Measurements from ENCODE around the gene RNF168. TPM values are rescaled to one million over a fixed set of nuclear protein-coding genes. Genes with fewer than 3 reads are reported as not detected.
"Not testable (repeated sequence)": the region's sequence is repeated elsewhere in the genome, so short reads cannot be mapped to it uniquely, and the experiment has no call there.

RNF168 gene
- polyA plus RNA-seq, 1 donor (not counting 4 experiments of a cell fraction or from before 2014, with no cell fraction given): 7.2 TPM

GRCh38 chr3:196423044-196423781 is 80.4 kb downstream of the RNF168 start:
- no peak overlapping the region for H3K4me3 ChIP-seq (ENCODE audit: control insufficient read depth in 2 of 3, extremely low read depth in 1 of 3, insufficient read depth in 2 of 3, low read depth in 1 of 3, low read length in 3 of 3)
- H3K4me2 ChIP-seq (ENCODE audit: control insufficient read depth, extremely low read depth, insufficient read depth, low read depth, low read length): no peak overlapping the region
- DNase-seq (ENCODE audit: low read depth, low spot score) (no peak), FAIRE-seq (no peak)
- no peaks in the 10 kb centered on the region for H4K20me1 ChIP-seq (ENCODE audit: control insufficient read depth, extremely low read depth, insufficient read depth, low read length)
- peaks cover 4% of the 10 kb centered on the region for H3K9me1 ChIP-seq (ENCODE audit: control insufficient read depth, extremely low read depth, insufficient read depth, low read length)
- H3K9me3 ChIP-seq (ENCODE audit: control insufficient read depth, low read depth, low read length): no peaks in the 10 kb centered on the region
- H3K4me1 ChIP-seq (ENCODE audit: control insufficient read depth, extremely low read depth, insufficient read depth, low read length): no peaks in the 10 kb centered on the region
- H3K79me2 ChIP-seq (ENCODE audit: control insufficient read depth, insufficient read depth, low read length): peaks cover 92% of the 10 kb centered on the region
- dilution Hi-C loops (cut with MboI; ENCODE audit: extremely low pct_ligation_motif_present, low sequenced_read_pairs): no loop called here
- TF ChIP-seq EZH2 (IDR thresholded peaks at IDR 0.05; ENCODE audit: low read length) (no peak), CTCF (optimal IDR thresholded peaks at IDR 0.05 in 1 of 3, IDR thresholded peaks at IDR 0.05 in 1 of 3, conservative IDR thresholded peaks at IDR 0.05 in 1 of 3; ENCODE audit: extremely low read depth in 1 of 3, insufficient read depth in 2 of 3, low read length in 3 of 3) (no peak)
- H3K9ac ChIP-seq (ENCODE audit: control insufficient read depth, extremely low read depth, insufficient read depth, low read length): no peak overlapping the region
- H2AFZ ChIP-seq (ENCODE audit: control insufficient read depth, low read length): no peak overlapping the region
- peaks cover 3% of the 10 kb centered on the region in 2 experiments for H3K36me3 ChIP-seq (ENCODE audit: control insufficient read depth in 2 of 2, extremely low read depth in 1 of 2, insufficient read depth in 2 of 2, low read length in 2 of 2)
- no peaks in the 10 kb centered on the region for H3K27me3 ChIP-seq (ENCODE audit: control insufficient read depth, extremely low read depth, insufficient read depth, low read length)
- no peak overlapping the region for H3K27ac ChIP-seq (ENCODE audit: control insufficient read depth, insufficient read depth, low read length)

GRCh38 chr3:196421668-196422067 is 81.9 kb downstream of the RNF168 start:
- H3K27ac ChIP-seq (ENCODE audit: control insufficient read depth, insufficient read depth, low read length); dilution Hi-C loops (cut with MboI; ENCODE audit: extremely low pct_ligation_motif_present, low sequenced_read_pairs): not testable (repeated sequence)

GRCh38 chr3:196419386-196419785 is 84.2 kb downstream of the RNF168 start:
- Histone ChIP-seq H3K4me2 (ENCODE audit: control insufficient read depth, extremely low read depth, insufficient read depth, low read depth, low read length) (no peak overlapping the region), H3K4me1 (ENCODE audit: control insufficient read depth, extremely low read depth, insufficient read depth, low read length) (no peaks in the 10 kb centered on the region), H3K9me1 (ENCODE audit: control insufficient read depth, extremely low read depth, insufficient read depth, low read length) (peaks cover 4% of the 10 kb centered on the region), H3K36me3 (ENCODE audit: control insufficient read depth in 2 of 2, extremely low read depth in 1 of 2, insufficient read depth in 2 of 2, low read length in 2 of 2) (no peaks in the 10 kb centered on the region), H3K9me3 (ENCODE audit: control insufficient read depth, low read depth, low read length) (no peaks in the 10 kb centered on the region), H3K27me3 (ENCODE audit: control insufficient read depth, extremely low read depth, insufficient read depth, low read length) (no peaks in the 10 kb centered on the region), H2AFZ (ENCODE audit: control insufficient read depth, low read length) (no peak overlapping the region), H3K9ac (ENCODE audit: control insufficient read depth, extremely low read depth, insufficient read depth, low read length) (no peak overlapping the region), H3K27ac (ENCODE audit: control insufficient read depth, insufficient read depth, low read length) (no peak overlapping the region), H3K79me2 (ENCODE audit: control insufficient read depth, insufficient read depth, low read length) (peaks cover 87% of the 10 kb centered on the region), H4K20me1 (ENCODE audit: control insufficient read depth, extremely low read depth, insufficient read depth, low read length) (no peaks in the 10 kb centered on the region), H3K4me3 (ENCODE audit: control insufficient read depth in 2 of 3, extremely low read depth in 1 of 3, insufficient read depth in 2 of 3, low read depth in 1 of 3, low read length in 3 of 3) (no peak overlapping the region)
- no peak for FAIRE-seq
- TF ChIP-seq EZH2 (IDR thresholded peaks at IDR 0.05; ENCODE audit: low read length) (no peak), CTCF (optimal IDR thresholded peaks at IDR 0.05 in 1 of 3, IDR thresholded peaks at IDR 0.05 in 1 of 3, conservative IDR thresholded peaks at IDR 0.05 in 1 of 3; ENCODE audit: extremely low read depth in 1 of 3, insufficient read depth in 2 of 3, low read length in 3 of 3) (no peak)
- DNase-seq (ENCODE audit: low read depth, low spot score): no peak
- dilution Hi-C loops (cut with MboI; ENCODE audit: extremely low pct_ligation_motif_present, low sequenced_read_pairs): no loop called here

More at GRCh38 chr3:196421668-196422067, 81.9 kb downstream of the RNF168 start:
- H4K20me1 ChIP-seq (ENCODE audit: control insufficient read depth, extremely low read depth, insufficient read depth, low read length); FAIRE-seq; H3K9ac ChIP-seq (ENCODE audit: control insufficient read depth, extremely low read depth, insufficient read depth, low read length); H3K27me3 ChIP-seq (ENCODE audit: control insufficient read depth, extremely low read depth, insufficient read depth, low read length); DNase-seq (ENCODE audit: low read depth, low spot score); H3K4me2 ChIP-seq (ENCODE audit: control insufficient read depth, extremely low read depth, insufficient read depth, low read depth, low read length); H2AFZ ChIP-seq (ENCODE audit: control insufficient read depth, low read length); H3K4me1 ChIP-seq (ENCODE audit: control insufficient read depth, extremely low read depth, insufficient read depth, low read length); H3K4me3 ChIP-seq (ENCODE audit: control insufficient read depth in 2 of 3, extremely low read depth in 1 of 3, insufficient read depth in 2 of 3, low read depth in 1 of 3, low read length in 3 of 3); H3K9me1 ChIP-seq (ENCODE audit: control insufficient read depth, extremely low read depth, insufficient read depth, low read length); H3K36me3 ChIP-seq (ENCODE audit: control insufficient read depth in 2 of 2, extremely low read depth in 1 of 2, insufficient read depth in 2 of 2, low read length in 2 of 2); H3K9me3 ChIP-seq (ENCODE audit: control insufficient read depth, low read depth, low read length): not testable (repeated sequence)
- peaks cover 89% of the 10 kb centered on the region for H3K79me2 ChIP-seq (ENCODE audit: control insufficient read depth, insufficient read depth, low read length)
